HepG2 (cell line): ENCODE data around the gene TBC1D1. TPM values are rescaled to one million over a fixed set of nuclear protein-coding genes. Genes with fewer than 3 reads are reported as not detected.

Experiments used
- ATAC-seq: fragments of 200-7000 bp; cut with Tn5 transposase; 3 replicates; pipeline ENCODE4 v1.9.1; 2020; ENCODE audit warnings: mild to moderate bottlenecking, moderate library complexity
- BruUV-seq: library from RNA; stranded (reverse); fragments of 400-500 nt; replicated peaks from 2 replicates; lab custom pipeline; 2021; lab: Mats Ljungman, UMichigan
- CTCF ChIA-PET: fragments of 300-600 bp; formaldehyde crosslinking; extraction: SDS; loops from one replicate; lab custom pipeline; 2021; ENCODE audit warnings: low total read pairs, inconsistent platforms, low intra/inter-chr PET ratio; lab: Yijun Ruan, JAX
- POLR2A ChIA-PET: fragments of 350-600 bp; sonication (Branson Sonifier 250); formaldehyde crosslinking; loops from one replicate; lab custom pipeline; 2020; ENCODE audit warnings: antibody characterized with exemption, inconsistent platforms; lab: Yijun Ruan, JAX
- DNase-seq: peaks from one replicate; pipeline ENCODE4 v3.0.0-alpha.2; 2015; ENCODE audit warnings: low spot score
- FAIRE-seq: peaks from 3 replicates; lab custom pipeline; 2011; peaks lifted over from hg19 to GRCh38; lab: Jason Lieb, UNC
- H2AFZ ChIP-seq: one replicate; pipeline ENCODE4 v1.6.1; 2011; ENCODE audit warnings: low read length, inconsistent platforms
- H3K27ac ChIP-seq: fragments of 300-600 bp; 3 replicates; pipeline ENCODE4 v1.8.0; 2011; ENCODE audit warnings: mixed run types, mild to moderate bottlenecking, mixed read lengths, low read length, inconsistent platforms; ENCODE audit not compliant: insufficient read depth; ENCODE audit errors: extremely low read length
- H3K27me3 ChIP-seq, 2 experiments: fragments of 200-600 bp in 1 of 2; 2 replicates in 1 of 2; 3 replicates in 1 of 2; pipeline versions ENCODE4 v1.6.0 to v1.8.0; 2011; ENCODE audit warnings: low read length in 2 of 2, mild to moderate bottlenecking in 2 of 2, moderate library complexity in 2 of 2, inconsistent platforms in 1 of 2; ENCODE audit not compliant: insufficient read depth in 2 of 2, control insufficient read depth in 1 of 2
- H3K36me3 ChIP-seq, 2 experiments: fragments of 200-600 bp in 1 of 2; replicated peaks in 1 of 2; 2 replicates in 1 of 2; 3 replicates in 1 of 2; pipeline versions ENCODE4 v1.5.1 to v1.8.0; 2011; ENCODE audit warnings: low read length in 2 of 2, inconsistent platforms in 1 of 2; ENCODE audit not compliant: insufficient read depth in 2 of 2, control insufficient read depth in 1 of 2
- H3K4me1 ChIP-seq: 2 replicates; pipeline ENCODE4 v1.5.1; 2012; ENCODE audit warnings: low read length, inconsistent platforms; ENCODE audit not compliant: insufficient read depth
- H3K4me2 ChIP-seq: 2 replicates; pipeline ENCODE4 v1.6.0; 2011; ENCODE audit warnings: low read depth, low read length, inconsistent platforms
- H3K4me3 ChIP-seq, 3 experiments: fragments of 200-600 bp in 1 of 3; sonication (generic), shearing (Covaris generic) in 1 of 3; replicated peaks in 1 of 3; 2 replicates each; pipeline ENCODE4 v1.5.1; 2011 to 2016; ENCODE audit warnings: low read length in 3 of 3, inconsistent platforms in 2 of 3, low read depth in 2 of 3, mild to moderate bottlenecking in 2 of 3, control low read depth in 1 of 3, mixed read lengths in 1 of 3; ENCODE audit not compliant: insufficient read depth in 1 of 3
- H3K79me2 ChIP-seq: one replicate; pipeline ENCODE4 v1.6.1; 2011; ENCODE audit warnings: low read length, inconsistent platforms; ENCODE audit not compliant: insufficient read depth
- H3K9ac ChIP-seq: 2 replicates; pipeline ENCODE4 v1.6.0; 2011; ENCODE audit warnings: mild to moderate bottlenecking, low read depth, low read length, inconsistent platforms; ENCODE audit not compliant: insufficient read depth
- H3K9me3 ChIP-seq: 2 replicates; pipeline ENCODE4 v1.5.1; 2012; ENCODE audit warnings: mild to moderate bottlenecking, low read length
- H4K20me1 ChIP-seq: 2 replicates; pipeline ENCODE4 v1.6.0; 2011; ENCODE audit warnings: inconsistent platforms, mild to moderate bottlenecking, low read length, moderate library complexity; ENCODE audit not compliant: insufficient read depth
- KDM4B ChIP-seq: sonication (generic); formaldehyde crosslinking; IDR thresholded peaks from 2 replicates; pipeline ENCODE4 v1.4.0; 2020; ENCODE audit warnings: missing genetic modification reagents
- SMARCE1 ChIP-seq: fragments of 450-650 bp; IDR thresholded peaks from 2 replicates; pipeline ENCODE4 v1.6.1; 2017; ENCODE audit warnings: borderline replicate concordance
- ZBTB38 ChIP-seq: sonication (generic); formaldehyde crosslinking; IDR thresholded peaks from 2 replicates; pipeline ENCODE4 v1.5.1; 2020; ENCODE audit warnings: mild to moderate bottlenecking, missing genetic modification reagents
- ZEB1 ChIP-seq: IDR thresholded peaks from 2 replicates; pipeline ENCODE4 v1.6.1; 2012; ENCODE audit warnings: mild to moderate bottlenecking, low read depth, inconsistent platforms; ENCODE audit not compliant: insufficient replicate concordance
- ZFY ChIP-seq: sonication (generic); formaldehyde crosslinking; IDR thresholded peaks from 2 replicates; pipeline ENCODE4 v1.4.0; 2020; ENCODE audit warnings: missing genetic modification reagents
- ZNF720 ChIP-seq: sonication (generic); formaldehyde crosslinking; IDR thresholded peaks from 2 replicates; pipeline ENCODE4 v1.4.0; 2020; ENCODE audit warnings: missing genetic modification reagents
- ZNF782 ChIP-seq: sonication (generic); formaldehyde crosslinking; IDR thresholded peaks from 2 replicates; pipeline ENCODE4 v1.4.0; 2020; ENCODE audit warnings: missing genetic modification reagents, mild to moderate bottlenecking, borderline replicate concordance
- WGBS: methylation state at CpG from one replicate; pipeline ENCODE4 v1.1.6; 2017; ENCODE audit warnings: low lambda C conversion rate; 5-methylcytosine and 5-hydroxymethylcytosine counted together
- in situ Hi-C: cut with HindIII; loops from 2 replicates; pipeline ENCODE4 v1.10.0; 2017; ENCODE audit warnings: low pct_unique_long_range_greater_than_20kb; ENCODE audit not compliant: extremely low pct_ligation_motif_present
- intact Hi-C: fragments of 100-400 bp; cut with micrococcal nuclease; formaldehyde crosslinking; loops from one replicate; pipeline ENCODE4 v1.10.0; 2022; ENCODE audit not compliant: unreplicated experiment
- polyA plus RNA-seq, 8 experiments: library from polyadenylated mRNA; depleted of rRNA in 3 of 8; stranded (reverse) in 7 of 8; unstranded in 1 of 8; fragments of >200 nt; fragmentation: Illumina TruSeq in 4 of 8; extraction: Trizol in 4 of 8; gene quantifications; 2 replicates each; pipeline versions ENCODE4 v1.2.1 to v1.2.3, GENCODE V29; 2011 to 2016; ENCODE audit warnings: low read depth in 4 of 8, missing spikeins in 1 of 8, mixed read lengths in 1 of 8; ENCODE audit not compliant: insufficient read depth in 1 of 8
- total RNA-seq, 5 experiments: library from RNA; depleted of rRNA; stranded (reverse); fragments of >200 nt; fragmentation: Illumina TruSeq; extraction: Trizol; gene quantifications; 2 replicates each; pipeline ENCODE4 v1.2.3, GENCODE V29; 2016; ENCODE audit warnings: low read depth in 1 of 5
- TF ChIP-seq, protein P1 (sequence below): sonication (generic); formaldehyde crosslinking; IDR thresholded peaks from 2 replicates; pipeline ENCODE4 v1.4.0; 2020; ENCODE audit warnings: missing genetic modification reagents
- TF ChIP-seq, protein P2 (sequence below): sonication (generic); formaldehyde crosslinking; IDR thresholded peaks from 2 replicates; pipeline ENCODE4 v1.8.0; 2022; ENCODE audit warnings: mild to moderate bottlenecking, missing genetic modification reagents, borderline replicate concordance

TBC1D1 gene
- total and polyA plus RNA-seq, 2 of the 13 experiments (the other 11 are each of a cell fraction or from before 2014, with no cell fraction given), result 37.3 to 62.8 TPM

GRCh38 chr4:38089961-38090360, 199.1 kb downstream of the TBC1D1 start:
- Histone ChIP-seq H3K4me1 (peaks cover 34% of the 10 kb centered on the region), H3K36me3 (peaks cover 3 to 21% of the 10 kb centered on the region in 2 experiments; a peak in 3 of 5 replicates), H3K9ac (no peak overlapping the region), H2AFZ (no peak overlapping the region), H3K79me2 (no peaks in the 10 kb centered on the region), H3K4me2 (no peak overlapping the region), H3K27ac (no peak overlapping the region), H3K27me3 (no peaks in the 10 kb centered on the region), H3K4me3 (no peak overlapping the region), H3K9me3 (no peaks in the 10 kb centered on the region), H4K20me1 (no peaks in the 10 kb centered on the region)
- intact Hi-C loops, result no loop called here
- ChIA-PET POLR2A (interaction anchor here (2.1 kb wide), 1 partner anchor 12 kb away, joined by 9 read pairs; no protein-coding TSS in a partner anchor), CTCF (no interaction called here)
- 98% methylated on average over 4 of the region's 4 CpGs for WGBS
- no peak for TF ChIP-seq ZFY
- TF ChIP-seq KDM4B, result no peak
- no peak for TF ChIP-seq ZNF782 (CRISPR knock-in tag)
- TF ChIP-seq SMARCE1, result no peak
- no peak for TF ChIP-seq ZEB1
- TF ChIP-seq, protein P1, sequence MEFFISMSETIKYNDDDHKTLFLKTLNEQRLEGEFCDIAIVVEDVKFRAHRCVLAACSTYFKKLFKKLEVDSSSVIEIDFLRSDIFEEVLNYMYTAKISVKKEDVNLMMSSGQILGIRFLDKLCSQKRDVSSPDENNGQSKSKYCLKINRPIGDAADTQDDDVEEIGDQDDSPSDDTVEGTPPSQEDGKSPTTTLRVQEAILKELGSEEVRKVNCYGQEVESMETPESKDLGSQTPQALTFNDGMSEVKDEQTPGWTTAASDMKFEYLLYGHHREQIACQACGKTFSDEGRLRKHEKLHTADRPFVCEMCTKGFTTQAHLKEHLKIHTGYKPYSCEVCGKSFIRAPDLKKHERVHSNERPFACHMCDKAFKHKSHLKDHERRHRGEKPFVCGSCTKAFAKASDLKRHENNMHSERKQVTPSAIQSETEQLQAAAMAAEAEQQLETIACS (CRISPR knock-in tag), result no peak
- no peak for TF ChIP-seq ZNF720 (CRISPR knock-in tag)
- TF ChIP-seq ZBTB38, result no peak
- TF ChIP-seq, protein P2, sequence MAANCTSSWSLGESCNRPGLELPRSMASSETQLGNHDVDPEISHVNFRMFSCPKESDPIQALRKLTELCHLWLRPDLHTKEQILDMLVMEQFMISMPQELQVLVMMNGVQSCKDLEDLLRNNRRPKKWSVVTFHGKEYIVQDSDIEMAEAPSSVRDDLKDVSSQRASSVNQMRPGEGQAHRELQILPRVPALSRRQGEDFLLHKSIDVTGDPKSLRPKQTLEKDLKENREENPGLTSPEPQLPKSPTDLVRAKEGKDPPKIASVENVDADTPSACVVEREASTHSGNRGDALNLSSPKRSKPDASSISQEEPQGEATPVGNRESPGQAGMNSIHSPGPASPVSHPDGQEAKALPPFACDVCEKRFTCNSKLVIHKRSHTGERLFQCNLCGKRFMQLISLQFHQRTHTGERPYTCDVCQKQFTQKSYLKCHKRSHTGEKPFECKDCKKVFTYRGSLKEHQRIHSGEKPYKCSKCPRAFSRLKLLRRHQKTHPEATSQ (CRISPR knock-in tag), result no peak
- ATAC-seq, result no peak
- DNase-seq, result no peak
- in situ Hi-C loops, result no loop called here
- no TSS peak for BruUV-seq
- no peak for FAIRE-seq
